Measurements from ENCODE around the gene ELK3.

The ELK3 gene

GRCh38 chr12:96198965-96199364, 4.8 kb downstream of the ELK3 start:
- Histone ChIP-seq H3K9ac (ENCODE audit: low read depth, low read length, poor library complexity, severe bottlenecking) (no peak overlapping the region), H3K4me1 (ENCODE audit: insufficient read depth, low read length, poor library complexity, severe bottlenecking) (peaks cover 54% of the 10 kb centered on the region), H3K9me2 (replicated peaks; ENCODE audit: low read depth, low read length) (no peaks in the 10 kb centered on the region), H3K36me3 (ENCODE audit: insufficient read depth, low read length) (no peaks in the 10 kb centered on the region), H4K20me1 (ENCODE audit: insufficient read depth, low read length, poor library complexity, severe bottlenecking) (peaks cover 68% of the 10 kb centered on the region), H2AFZ (ENCODE audit: low read length) (no peak overlapping the region), H3K4me3 (ENCODE audit: low read length, poor library complexity, severe bottlenecking) (peak overlapping the region; percentile 81), H3F3A (ENCODE audit: low read depth) (peaks cover 14% of the 10 kb centered on the region), H3K4me2 (ENCODE audit: low read depth, low read length, poor library complexity, severe bottlenecking) (peak overlapping the region; percentile 77), H3K27me3 (ENCODE audit: insufficient read depth, low read length, poor library complexity, severe bottlenecking) (no peaks in the 10 kb centered on the region), H3K9me3 (ENCODE audit: insufficient read depth, low read depth, low read length) (no peaks in the 10 kb centered on the region), H3K79me2 (ENCODE audit: insufficient read depth, low read length) (peaks cover 80% of the 10 kb centered on the region)
- TF ChIP-seq CTCF (conservative IDR thresholded peaks at IDR 0.05; ENCODE audit: low read length) (no peak), EZH2phosphoT487 (IDR thresholded peaks at IDR 0.05; ENCODE audit: borderline replicate concordance) (no peak)

GRCh38 chr12:96199464-96199863, 5.3 kb downstream of the ELK3 start:
- Histone ChIP-seq H3K79me2 (ENCODE audit: insufficient read depth, low read length) (peaks cover 85% of the 10 kb centered on the region), H3K9ac (ENCODE audit: low read depth, low read length, poor library complexity, severe bottlenecking) (no peak overlapping the region), H3F3A (ENCODE audit: low read depth) (peaks cover 14% of the 10 kb centered on the region)

GRCh38 chr12:96201272-96202227, 7.4 kb downstream of the ELK3 start:
- Histone ChIP-seq H3K9me3 (ENCODE audit: insufficient read depth, low read depth, low read length) (no peaks in the 10 kb centered on the region), H2AFZ (ENCODE audit: low read length) (no peak overlapping the region), H3K79me2 (ENCODE audit: insufficient read depth, low read length) (peaks cover 100% of the 10 kb centered on the region), H3K9me2 (replicated peaks; ENCODE audit: low read depth, low read length) (no peaks in the 10 kb centered on the region), H3K4me3 (ENCODE audit: low read length, poor library complexity, severe bottlenecking) (no peak overlapping the region), H3F3A (ENCODE audit: low read depth) (no peaks in the 10 kb centered on the region), H3K4me2 (ENCODE audit: low read depth, low read length, poor library complexity, severe bottlenecking) (peak overlapping the region; percentile 77), H3K4me1 (ENCODE audit: insufficient read depth, low read length, poor library complexity, severe bottlenecking) (peaks cover 57% of the 10 kb centered on the region), H3K9ac (ENCODE audit: low read depth, low read length, poor library complexity, severe bottlenecking) (no peak overlapping the region), H4K20me1 (ENCODE audit: insufficient read depth, low read length, poor library complexity, severe bottlenecking) (peaks cover 93% of the 10 kb centered on the region), H3K36me3 (ENCODE audit: insufficient read depth, low read length) (no peaks in the 10 kb centered on the region), H3K27me3 (ENCODE audit: insufficient read depth, low read length, poor library complexity, severe bottlenecking) (no peaks in the 10 kb centered on the region)
- TF ChIP-seq CTCF (conservative IDR thresholded peaks at IDR 0.05; ENCODE audit: low read length): no peak
- no peak for TF ChIP-seq EZH2phosphoT487 (IDR thresholded peaks at IDR 0.05; ENCODE audit: borderline replicate concordance)

More at GRCh38 chr12:96199464-96199863, 5.3 kb downstream of the ELK3 start:
- Histone ChIP-seq H3K4me1 (ENCODE audit: insufficient read depth, low read length, poor library complexity, severe bottlenecking) (peaks cover 53% of the 10 kb centered on the region), H2AFZ (ENCODE audit: low read length) (no peak overlapping the region), H3K4me3 (ENCODE audit: low read length, poor library complexity, severe bottlenecking) (peak overlapping the region; percentile 81), H4K20me1 (ENCODE audit: insufficient read depth, low read length, poor library complexity, severe bottlenecking) (peaks cover 73% of the 10 kb centered on the region), H3K9me3 (ENCODE audit: insufficient read depth, low read depth, low read length) (no peaks in the 10 kb centered on the region), H3K4me2 (ENCODE audit: low read depth, low read length, poor library complexity, severe bottlenecking) (peak overlapping the region; percentile 77), H3K9me2 (replicated peaks; ENCODE audit: low read depth, low read length) (no peaks in the 10 kb centered on the region), H3K36me3 (ENCODE audit: insufficient read depth, low read length) (no peaks in the 10 kb centered on the region), H3K27me3 (ENCODE audit: insufficient read depth, low read length, poor library complexity, severe bottlenecking) (no peaks in the 10 kb centered on the region)
- TF ChIP-seq CTCF (conservative IDR thresholded peaks at IDR 0.05; ENCODE audit: low read length) (no peak), EZH2phosphoT487 (IDR thresholded peaks at IDR 0.05; ENCODE audit: borderline replicate concordance) (no peak)

Measured in Loucy (cell line).